BE2C (cell line): ENCODE results near the gene SOX5. TPM values are rescaled to one million over a fixed set of nuclear protein-coding genes. Genes with fewer than 3 reads are reported as not detected.

Experiments used
- DNase-seq: peaks from one replicate; pipeline ENCODE4 v3.0.0-alpha.2; 2020
- H3K27me3 ChIP-seq: fragments of 250-450 bp; sonication (Bioruptor Pico); 2 replicates; pipeline ENCODE4 v1.5.1; 2020; ENCODE audit warnings: mild to moderate bottlenecking
- H3K36me3 ChIP-seq: fragments of 250-450 bp; sonication (Bioruptor Pico); 2 replicates; pipeline ENCODE4 v1.5.1; 2020; ENCODE audit warnings: mild to moderate bottlenecking
- H3K4me1 ChIP-seq: fragments of 250-450 bp; sonication (Bioruptor Pico); 2 replicates; pipeline ENCODE4 v1.5.1; 2020
- H3K4me3 ChIP-seq: 2 replicates; pipeline ENCODE4 v1.5.1; 2011; ENCODE audit warnings: low read depth, low read length
- H3K9me3 ChIP-seq: fragments of 250-450 bp; sonication (Bioruptor Pico); 2 replicates; pipeline ENCODE4 v1.5.1; 2020
- polyA plus RNA-seq: library from polyadenylated mRNA; unstranded; fragments of >200 nt; gene quantifications from one replicate; pipeline ENCODE4 v1.2.1, GENCODE V29; 2012; ENCODE audit warnings: low read depth, missing spikeins; ENCODE audit not compliant: insufficient read length, insufficient read depth
- TF ChIP-seq, protein P1 (sequence below): IDR thresholded peaks from 2 replicates; pipeline ENCODE4 v1.5.1; 2012; ENCODE audit warnings: mild to moderate bottlenecking, low read depth, low read length

Gene SOX5
- not detected for polyA plus RNA-seq

GRCh38 chr12:23949348-23950209 lies at the start of gene SOX5:
TSS of gene SOX5 (minus strand) at chr12:23949670. CDS start at chr12:23949601, 69 bp downstream.
- Histone ChIP-seq H3K4me1 (no peaks in the 10 kb centered on the region), H3K9me3 (no peaks in the 10 kb centered on the region), H3K27me3 (peaks cover 7% of the 10 kb centered on the region), H3K36me3 (no peaks in the 10 kb centered on the region), H3K4me3 (peak within 1 kb of the TSS; percentile 48)
- no peak for DNase-seq
- TF ChIP-seq, protein P1, sequence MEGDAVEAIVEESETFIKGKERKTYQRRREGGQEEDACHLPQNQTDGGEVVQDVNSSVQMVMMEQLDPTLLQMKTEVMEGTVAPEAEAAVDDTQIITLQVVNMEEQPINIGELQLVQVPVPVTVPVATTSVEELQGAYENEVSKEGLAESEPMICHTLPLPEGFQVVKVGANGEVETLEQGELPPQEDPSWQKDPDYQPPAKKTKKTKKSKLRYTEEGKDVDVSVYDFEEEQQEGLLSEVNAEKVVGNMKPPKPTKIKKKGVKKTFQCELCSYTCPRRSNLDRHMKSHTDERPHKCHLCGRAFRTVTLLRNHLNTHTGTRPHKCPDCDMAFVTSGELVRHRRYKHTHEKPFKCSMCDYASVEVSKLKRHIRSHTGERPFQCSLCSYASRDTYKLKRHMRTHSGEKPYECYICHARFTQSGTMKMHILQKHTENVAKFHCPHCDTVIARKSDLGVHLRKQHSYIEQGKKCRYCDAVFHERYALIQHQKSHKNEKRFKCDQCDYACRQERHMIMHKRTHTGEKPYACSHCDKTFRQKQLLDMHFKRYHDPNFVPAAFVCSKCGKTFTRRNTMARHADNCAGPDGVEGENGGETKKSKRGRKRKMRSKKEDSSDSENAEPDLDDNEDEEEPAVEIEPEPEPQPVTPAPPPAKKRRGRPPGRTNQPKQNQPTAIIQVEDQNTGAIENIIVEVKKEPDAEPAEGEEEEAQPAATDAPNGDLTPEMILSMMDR: no peak

DNA sequence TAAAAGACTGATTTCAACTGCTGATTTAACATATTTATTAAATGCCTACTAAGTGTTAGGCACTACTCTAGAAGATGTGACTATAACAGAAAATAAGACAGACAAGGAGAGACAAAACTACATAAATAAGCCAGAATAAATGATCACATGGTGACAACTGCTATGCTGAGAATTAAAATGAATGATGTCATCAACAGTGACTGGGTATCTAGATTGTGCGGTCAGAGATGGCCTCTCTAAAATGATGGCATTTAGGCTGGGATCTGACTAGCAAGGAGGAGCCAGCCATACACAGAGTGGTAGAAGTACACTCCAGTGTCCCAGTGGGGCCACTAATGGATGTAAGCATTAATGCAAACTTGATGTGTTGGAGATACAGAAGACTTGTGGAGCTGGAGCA lies 37.6 kb upstream of the SOX5 start:
- no peak for DNase-seq
- H3K4me3 ChIP-seq: no peak overlapping the region
- H3K4me1 ChIP-seq: no peaks in the 10 kb centered on the region
- no peaks in the 10 kb centered on the region for H3K9me3 ChIP-seq
- no peaks in the 10 kb centered on the region for H3K36me3 ChIP-seq
- TF ChIP-seq, protein P1: no peak
- no peaks in the 10 kb centered on the region for H3K27me3 ChIP-seq

- TF ChIP-seq, protein P1: no peak
- H3K27me3 ChIP-seq: no peaks in the 10 kb centered on the region
- H3K36me3 ChIP-seq: no peaks in the 10 kb centered on the region
- H3K9me3 ChIP-seq: no peaks in the 10 kb centered on the region
- H3K4me1 ChIP-seq: no peaks in the 10 kb centered on the region
- DNase-seq: no peak
- H3K4me3 ChIP-seq: no peak overlapping the region
Measured at GRCh38 chr12:23980826-23981225, 31.4 kb upstream of the SOX5 start.

GRCh38 chr12:23964812-23965211 lies 15.3 kb upstream of the SOX5 start:
- H3K27me3 ChIP-seq: no peaks in the 10 kb centered on the region
- H3K36me3 ChIP-seq: no peaks in the 10 kb centered on the region
- no peaks in the 10 kb centered on the region for H3K9me3 ChIP-seq
- no peak for DNase-seq
- TF ChIP-seq, protein P1: no peak
- H3K4me3 ChIP-seq: no peak overlapping the region
- H3K4me1 ChIP-seq: no peaks in the 10 kb centered on the region

DNA sequence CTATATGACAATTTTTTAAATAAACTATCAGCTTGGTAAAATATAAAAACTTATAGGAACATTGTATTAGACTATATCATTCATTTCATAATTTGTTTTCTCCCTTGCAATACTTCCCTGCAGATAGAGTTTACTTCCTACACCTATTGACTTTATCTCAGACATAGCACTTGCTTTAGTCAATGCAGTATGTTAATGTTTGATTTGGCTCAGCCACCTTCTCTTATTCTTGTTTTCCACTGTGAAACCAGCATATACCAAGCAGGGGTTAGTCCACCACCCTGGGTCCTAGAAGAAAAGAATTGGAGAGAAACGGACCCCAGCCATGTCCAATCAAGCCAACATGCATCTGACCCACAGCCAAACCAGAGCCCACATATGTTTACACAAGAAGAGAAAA lies 10.4 kb upstream of the SOX5 start:
- H3K36me3 ChIP-seq: no peaks in the 10 kb centered on the region
- no peak overlapping the region for H3K4me3 ChIP-seq
- no peak for DNase-seq
- TF ChIP-seq, protein P1: no peak
- no peaks in the 10 kb centered on the region for H3K27me3 ChIP-seq
- H3K4me1 ChIP-seq: no peaks in the 10 kb centered on the region
- no peaks in the 10 kb centered on the region for H3K9me3 ChIP-seq

GRCh38 chr12:23954332-23954731 lies 4.9 kb upstream of the SOX5 start:
- Histone ChIP-seq H3K4me1 (no peaks in the 10 kb centered on the region), H3K27me3 (peaks cover under 1% of the 10 kb centered on the region), H3K4me3 (no peak overlapping the region), H3K9me3 (no peaks in the 10 kb centered on the region), H3K36me3 (no peaks in the 10 kb centered on the region)
- DNase-seq: no peak
- TF ChIP-seq, protein P1: no peak
